HepG2 (cell line): ENCODE results near the gene DCTN3. TPM values are rescaled to one million over a fixed set of nuclear protein-coding genes. Genes with fewer than 3 reads are reported as not detected.

Experiments used
- FOSL1 ChIP-seq: sonication (generic); formaldehyde crosslinking; IDR thresholded peaks from 2 replicates; pipeline ENCODE4 v1.9.0; 2021; ENCODE audit warnings: missing genetic modification reagents, borderline replicate concordance
- IKZF1 ChIP-seq: fragments of 450-650 bp; IDR thresholded peaks from 2 replicates; pipeline ENCODE4 v1.7.1; 2016
- RAD51 ChIP-seq: fragments of 450-650 bp; IDR thresholded peaks from 2 replicates; pipeline ENCODE4 v1.6.1; 2016; ENCODE audit warnings: borderline replicate concordance
- SCMH1 ChIP-seq: sonication (generic); formaldehyde crosslinking; IDR thresholded peaks from 2 replicates; pipeline ENCODE4 v1.9.0; 2021; ENCODE audit warnings: missing genetic modification reagents, mild to moderate bottlenecking, borderline replicate concordance
- SKI ChIP-seq: fragments of 450-650 bp; IDR thresholded peaks from one replicate; pipeline ENCODE4 v1.6.1; 2018; ENCODE audit warnings: mild to moderate bottlenecking; ENCODE audit not compliant: partially characterized antibody
- SNRNP70 ChIP-seq: fragments of 200-400 bp; formaldehyde crosslinking; IDR thresholded peaks from 2 replicates; pipeline ENCODE4 v1.6.1; 2017; ENCODE audit warnings: mild to moderate bottlenecking, low read depth, low read length, moderate library complexity
- TOPORS ChIP-seq: sonication (generic); formaldehyde crosslinking; IDR thresholded peaks from 2 replicates; pipeline ENCODE4 v1.8.0; 2023; ENCODE audit warnings: mild to moderate bottlenecking, missing genetic modification reagents
- ZC3H13 ChIP-seq: sonication (generic); formaldehyde crosslinking; IDR thresholded peaks from 2 replicates; pipeline ENCODE4 v1.8.1; 2023; ENCODE audit warnings: mild to moderate bottlenecking, missing genetic modification reagents, moderate library complexity
- ZFP82 ChIP-seq: sonication (generic); formaldehyde crosslinking; IDR thresholded peaks from 2 replicates; pipeline ENCODE4 v1.5.1; 2020; ENCODE audit warnings: mild to moderate bottlenecking, missing genetic modification reagents, borderline replicate concordance
- ZKSCAN8 ChIP-seq: IDR thresholded peaks from 2 replicates; pipeline ENCODE4 v1.6.1; 2016; ENCODE audit warnings: borderline replicate concordance, missing genetic modification reagents, missing compliant biosample characterization
- ZNF329 ChIP-seq: sonication (generic); formaldehyde crosslinking; IDR thresholded peaks from 2 replicates; pipeline ENCODE4 v1.9.0; 2021; ENCODE audit warnings: low read depth, mild to moderate bottlenecking, missing genetic modification reagents
- ZSCAN20 ChIP-seq: sonication (generic); formaldehyde crosslinking; IDR thresholded peaks from 2 replicates; pipeline ENCODE4 v1.4.0; 2020; ENCODE audit warnings: missing genetic modification reagents, mild to moderate bottlenecking, borderline replicate concordance
- polyA plus RNA-seq, 8 experiments: library from polyadenylated mRNA; depleted of rRNA in 3 of 8; stranded (reverse) in 7 of 8; unstranded in 1 of 8; fragments of >200 nt; fragmentation: Illumina TruSeq in 4 of 8; extraction: Trizol in 4 of 8; gene quantifications; 2 replicates each; pipeline versions ENCODE4 v1.2.1 to v1.2.3, GENCODE V29; 2011 to 2016; ENCODE audit warnings: low read depth in 4 of 8, missing spikeins in 1 of 8, mixed read lengths in 1 of 8; ENCODE audit not compliant: insufficient read depth in 1 of 8
- total RNA-seq, 5 experiments: library from RNA; depleted of rRNA; stranded (reverse); fragments of >200 nt; fragmentation: Illumina TruSeq; extraction: Trizol; gene quantifications; 2 replicates each; pipeline ENCODE4 v1.2.3, GENCODE V29; 2016; ENCODE audit warnings: low read depth in 1 of 5
- TF ChIP-seq, protein P1 (sequence below), 2 experiments: sonication (generic) in 1 of 2; formaldehyde crosslinking in 1 of 2; IDR thresholded peaks; 2 replicates each; pipeline versions ENCODE4 v1.5.1 to v1.6.1; 2011 to 2020; ENCODE audit warnings: borderline replicate concordance in 1 of 2, low read depth in 1 of 2, low read length in 1 of 2, mild to moderate bottlenecking in 1 of 2, missing genetic modification reagents in 1 of 2, moderate library complexity in 1 of 2
- TF ChIP-seq, protein P2 (sequence below): sonication (generic); formaldehyde crosslinking; IDR thresholded peaks from 2 replicates; pipeline ENCODE4 v1.4.0; 2020; ENCODE audit warnings: missing genetic modification reagents; ENCODE audit errors: not compliant biosample characterization
- TF ChIP-seq, protein P3 (sequence below): sonication (generic); formaldehyde crosslinking; IDR thresholded peaks from 2 replicates; pipeline ENCODE4 v1.8.1; 2023; ENCODE audit warnings: mild to moderate bottlenecking, missing genetic modification reagents
- TF ChIP-seq, protein P4 (sequence below): sonication (generic); formaldehyde crosslinking; IDR thresholded peaks from 2 replicates; pipeline ENCODE4 v1.4.0; 2020; ENCODE audit warnings: missing genetic modification reagents, borderline replicate concordance
- TF ChIP-seq, protein P5 (sequence below): sonication (generic); formaldehyde crosslinking; IDR thresholded peaks from 2 replicates; pipeline ENCODE4 v1.9.0; 2022; ENCODE audit warnings: low read depth, missing genetic modification reagents
- TF ChIP-seq, protein P6 (sequence below): sonication (generic); formaldehyde crosslinking; IDR thresholded peaks from 2 replicates; pipeline ENCODE4 v1.4.0; 2020; ENCODE audit warnings: missing genetic modification reagents, borderline replicate concordance

DCTN3 gene
- total and polyA plus RNA-seq, 2 of the 13 experiments (the other 11 are each of a cell fraction or from before 2014, with no cell fraction given), result 27.4 to 34.5 TPM

DNA sequence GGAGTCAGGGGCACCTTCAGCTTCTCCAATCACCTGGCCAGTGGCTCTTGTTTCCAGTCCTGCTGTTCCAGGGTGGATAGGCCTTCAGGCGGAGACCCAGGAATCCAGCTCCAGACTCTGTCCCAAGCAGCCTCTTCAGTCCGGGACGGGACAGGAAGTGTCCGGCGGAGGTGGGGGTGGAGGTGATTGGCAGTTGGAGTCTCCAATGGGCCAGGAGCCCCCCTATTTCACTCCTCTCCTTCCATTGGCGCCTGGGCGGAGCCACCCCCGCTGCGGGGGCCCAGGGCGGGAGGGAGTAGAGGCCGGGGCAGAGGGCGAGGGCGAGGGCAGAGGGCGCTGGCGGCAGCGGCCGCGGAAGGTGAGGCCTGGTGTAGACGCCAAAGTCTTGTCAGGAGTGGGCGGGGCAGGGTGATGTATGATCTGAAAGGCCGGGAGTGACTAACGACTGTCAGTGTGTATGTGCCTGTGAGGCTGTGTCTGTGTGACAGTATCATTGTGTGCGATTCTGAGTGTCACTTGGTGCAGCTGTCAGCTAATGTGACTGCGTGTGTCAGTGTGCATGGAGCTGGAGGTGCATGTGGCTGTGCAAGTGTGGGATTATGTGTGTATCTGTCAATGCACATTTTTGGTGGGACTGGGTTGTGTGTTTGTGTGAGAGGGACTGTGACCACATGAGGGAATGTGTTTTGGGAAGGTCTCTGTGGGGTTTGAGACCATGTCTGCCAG is 31.7 kb upstream of the DCTN3 start, which contains the start of gene IL11RA (continued):
- TF ChIP-seq, protein P1, sequence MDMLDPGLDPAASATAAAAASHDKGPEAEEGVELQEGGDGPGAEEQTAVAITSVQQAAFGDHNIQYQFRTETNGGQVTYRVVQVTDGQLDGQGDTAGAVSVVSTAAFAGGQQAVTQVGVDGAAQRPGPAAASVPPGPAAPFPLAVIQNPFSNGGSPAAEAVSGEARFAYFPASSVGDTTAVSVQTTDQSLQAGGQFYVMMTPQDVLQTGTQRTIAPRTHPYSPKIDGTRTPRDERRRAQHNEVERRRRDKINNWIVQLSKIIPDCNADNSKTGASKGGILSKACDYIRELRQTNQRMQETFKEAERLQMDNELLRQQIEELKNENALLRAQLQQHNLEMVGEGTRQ (IDR thresholded peaks at IDR 0.05; ENCODE audit: low read depth, low read length), result no peak
- TF ChIP-seq, protein P1 (CRISPR knock-in tag; IDR thresholded peaks at IDR 0.05; ENCODE audit: borderline replicate concordance), result no peak
- no peak for TF ChIP-seq IKZF1
- no peak for TF ChIP-seq SNRNP70
- TF ChIP-seq, protein P2, sequence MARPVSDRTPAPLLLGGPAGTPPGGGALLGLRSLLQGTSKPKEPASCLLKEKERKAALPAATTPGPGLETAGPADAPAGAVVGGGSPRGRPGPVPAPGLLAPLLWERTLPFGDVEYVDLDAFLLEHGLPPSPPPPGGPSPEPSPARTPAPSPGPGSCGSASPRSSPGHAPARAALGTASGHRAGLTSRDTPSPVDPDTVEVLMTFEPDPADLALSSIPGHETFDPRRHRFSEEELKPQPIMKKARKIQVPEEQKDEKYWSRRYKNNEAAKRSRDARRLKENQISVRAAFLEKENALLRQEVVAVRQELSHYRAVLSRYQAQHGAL (CRISPR knock-in tag), result no peak
- no peak for TF ChIP-seq FOSL1
- TF ChIP-seq, protein P3, sequence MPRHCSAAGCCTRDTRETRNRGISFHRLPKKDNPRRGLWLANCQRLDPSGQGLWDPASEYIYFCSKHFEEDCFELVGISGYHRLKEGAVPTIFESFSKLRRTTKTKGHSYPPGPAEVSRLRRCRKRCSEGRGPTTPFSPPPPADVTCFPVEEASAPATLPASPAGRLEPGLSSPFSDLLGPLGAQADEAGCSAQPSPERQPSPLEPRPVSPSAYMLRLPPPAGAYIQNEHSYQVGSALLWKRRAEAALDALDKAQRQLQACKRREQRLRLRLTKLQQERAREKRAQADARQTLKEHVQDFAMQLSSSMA (CRISPR knock-in tag), result 0 out of 2 replicates have a peak, but pooled peaks have one; percentile 24
- TF ChIP-seq SKI, result peak; percentile 61
- TF ChIP-seq ZFP82 (CRISPR knock-in tag), result no peak
- no peak for TF ChIP-seq ZKSCAN8 (CRISPR knock-in tag)
- TF ChIP-seq, protein P4, sequence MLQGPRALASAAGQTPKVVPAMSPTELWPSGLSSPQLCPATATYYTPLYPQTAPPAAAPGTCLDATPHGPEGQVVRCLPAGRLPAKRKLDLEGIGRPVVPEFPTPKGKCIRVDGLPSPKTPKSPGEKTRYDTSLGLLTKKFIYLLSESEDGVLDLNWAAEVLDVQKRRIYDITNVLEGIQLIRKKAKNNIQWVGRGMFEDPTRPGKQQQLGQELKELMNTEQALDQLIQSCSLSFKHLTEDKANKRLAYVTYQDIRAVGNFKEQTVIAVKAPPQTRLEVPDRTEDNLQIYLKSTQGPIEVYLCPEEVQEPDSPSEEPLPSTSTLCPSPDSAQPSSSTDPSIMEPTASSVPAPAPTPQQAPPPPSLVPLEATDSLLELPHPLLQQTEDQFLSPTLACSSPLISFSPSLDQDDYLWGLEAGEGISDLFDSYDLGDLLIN (CRISPR knock-in tag), result no peak
- TF ChIP-seq RAD51, result no peak
- TF ChIP-seq ZNF329 (CRISPR knock-in tag), result no peak
- TF ChIP-seq SCMH1 (CRISPR knock-in tag), result no peak
- TF ChIP-seq, protein P5, sequence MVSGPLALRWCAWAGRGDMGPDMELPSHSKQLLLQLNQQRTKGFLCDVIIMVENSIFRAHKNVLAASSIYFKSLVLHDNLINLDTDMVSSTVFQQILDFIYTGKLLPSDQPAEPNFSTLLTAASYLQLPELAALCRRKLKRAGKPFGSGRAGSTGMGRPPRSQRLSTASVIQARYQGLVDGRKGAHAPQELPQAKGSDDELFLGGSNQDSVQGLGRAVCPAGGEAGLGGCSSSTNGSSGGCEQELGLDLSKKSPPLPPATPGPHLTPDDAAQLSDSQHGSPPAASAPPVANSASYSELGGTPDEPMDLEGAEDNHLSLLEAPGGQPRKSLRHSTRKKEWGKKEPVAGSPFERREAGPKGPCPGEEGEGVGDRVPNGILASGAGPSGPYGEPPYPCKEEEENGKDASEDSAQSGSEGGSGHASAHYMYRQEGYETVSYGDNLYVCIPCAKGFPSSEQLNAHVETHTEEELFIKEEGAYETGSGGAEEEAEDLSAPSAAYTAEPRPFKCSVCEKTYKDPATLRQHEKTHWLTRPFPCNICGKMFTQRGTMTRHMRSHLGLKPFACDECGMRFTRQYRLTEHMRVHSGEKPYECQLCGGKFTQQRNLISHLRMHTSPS (CRISPR knock-in tag), result peak; percentile 81
- TF ChIP-seq ZC3H13 (CRISPR knock-in tag), result peak; percentile 80; the same call in 1 of the 2 replicates
- TF ChIP-seq TOPORS (CRISPR knock-in tag), result peak; percentile 75; the same call in 1 of the 2 replicates
- TF ChIP-seq, protein P6, sequence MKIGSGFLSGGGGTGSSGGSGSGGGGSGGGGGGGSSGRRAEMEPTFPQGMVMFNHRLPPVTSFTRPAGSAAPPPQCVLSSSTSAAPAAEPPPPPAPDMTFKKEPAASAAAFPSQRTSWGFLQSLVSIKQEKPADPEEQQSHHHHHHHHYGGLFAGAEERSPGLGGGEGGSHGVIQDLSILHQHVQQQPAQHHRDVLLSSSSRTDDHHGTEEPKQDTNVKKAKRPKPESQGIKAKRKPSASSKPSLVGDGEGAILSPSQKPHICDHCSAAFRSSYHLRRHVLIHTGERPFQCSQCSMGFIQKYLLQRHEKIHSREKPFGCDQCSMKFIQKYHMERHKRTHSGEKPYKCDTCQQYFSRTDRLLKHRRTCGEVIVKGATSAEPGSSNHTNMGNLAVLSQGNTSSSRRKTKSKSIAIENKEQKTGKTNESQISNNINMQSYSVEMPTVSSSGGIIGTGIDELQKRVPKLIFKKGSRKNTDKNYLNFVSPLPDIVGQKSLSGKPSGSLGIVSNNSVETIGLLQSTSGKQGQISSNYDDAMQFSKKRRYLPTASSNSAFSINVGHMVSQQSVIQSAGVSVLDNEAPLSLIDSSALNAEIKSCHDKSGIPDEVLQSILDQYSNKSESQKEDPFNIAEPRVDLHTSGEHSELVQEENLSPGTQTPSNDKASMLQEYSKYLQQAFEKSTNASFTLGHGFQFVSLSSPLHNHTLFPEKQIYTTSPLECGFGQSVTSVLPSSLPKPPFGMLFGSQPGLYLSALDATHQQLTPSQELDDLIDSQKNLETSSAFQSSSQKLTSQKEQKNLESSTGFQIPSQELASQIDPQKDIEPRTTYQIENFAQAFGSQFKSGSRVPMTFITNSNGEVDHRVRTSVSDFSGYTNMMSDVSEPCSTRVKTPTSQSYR (CRISPR knock-in tag), result 0 out of 2 replicates have a peak, but pooled peaks have one; percentile 23
- no peak for TF ChIP-seq ZSCAN20 (CRISPR knock-in tag)
